Measurements from ENCODE around the gene TBX2. TPM values are rescaled to one million over a fixed set of nuclear protein-coding genes. Genes with fewer than 3 reads are reported as not detected.

TBX2 gene
- total and polyA plus RNA-seq, 7 donors = 0.99 to 5.3 (median 3.3) TPM

GRCh38 chr17:61442878-61443474, 43.3 kb downstream of the TBX2 start:
- Histone ChIP-seq H3K9me3 (peaks cover 0 to under 1% (median 0%) of the 10 kb centered on the region in 4 donors), H3K36me3 (no peaks in the 10 kb centered on the region), H3K27me3 (peaks cover 0 to 54% (median 12%) of the 10 kb centered on the region in 3 donors), H3K27ac (no peak overlapping the region), H3K4me1 (no peaks in the 10 kb centered on the region), H3K4me3 (no peak overlapping the region)
- TF ChIP-seq CTCF (IDR thresholded peaks at IDR 0.05) (no peak), POLR2AphosphoS5 (IDR thresholded peaks at IDR 0.05) (no peak), EP300 (IDR thresholded peaks at IDR 0.05) (no peak), POLR2A (IDR thresholded peaks at IDR 0.05) (no peak)
- WGBS, 2 donors = 68 to 70% methylated on average over 11 of the region's 11 CpGs
- intact Hi-C loops (cut with DNase I) = no loop called here
- no peak for DNase-seq

- no peak overlapping the region for H3K27ac ChIP-seq
- peaks cover 0 to 59% (median 12%) of the 10 kb centered on the region in 3 donors for H3K27me3 ChIP-seq
- H3K4me1 ChIP-seq = no peaks in the 10 kb centered on the region
- no peak for DNase-seq
- intact Hi-C loops (cut with DNase I) = no loop called here
- H3K4me3 ChIP-seq = no peak overlapping the region
- H3K36me3 ChIP-seq = no peaks in the 10 kb centered on the region
- 82 to 87% methylated on average over 18 of the region's 18 CpGs for WGBS, 2 donors
- no peaks in the 10 kb centered on the region for H3K9me3 ChIP-seq
- TF ChIP-seq POLR2A (IDR thresholded peaks at IDR 0.05) = no peak
- no peak for TF ChIP-seq POLR2AphosphoS5 (IDR thresholded peaks at IDR 0.05)
- TF ChIP-seq EP300 (IDR thresholded peaks at IDR 0.05) = no peak
- TF ChIP-seq CTCF (IDR thresholded peaks at IDR 0.05) = no peak
Observed at GRCh38 chr17:61443475-61443882, 43.8 kb downstream of the TBX2 start.

- no peak for DNase-seq
- Histone ChIP-seq H3K4me3 (no peak overlapping the region), H3K27ac (no peak overlapping the region), H3K9me3 (no peaks in the 10 kb centered on the region), H3K36me3 (no peaks in the 10 kb centered on the region), H3K27me3 (peaks cover 0 to 65% (median 12%) of the 10 kb centered on the region in 3 donors), H3K4me1 (no peaks in the 10 kb centered on the region)
- no peak for TF ChIP-seq CTCF (IDR thresholded peaks at IDR 0.05)
- TF ChIP-seq EP300 (IDR thresholded peaks at IDR 0.05) = no peak
- no peak for TF ChIP-seq POLR2AphosphoS5 (IDR thresholded peaks at IDR 0.05)
- TF ChIP-seq POLR2A (IDR thresholded peaks at IDR 0.05) = no peak
- 82 to 91% methylated on average over 13 of the region's 13 CpGs for WGBS, 2 donors
- intact Hi-C loops (cut with DNase I) = no loop called here
Observed at GRCh38 chr17:61444075-61444474, 44.4 kb downstream of the TBX2 start.

- intact Hi-C loops (cut with DNase I) = no loop called here
- Histone ChIP-seq H3K36me3 (no peaks in the 10 kb centered on the region), H3K27me3 (peaks cover 0 to 72% (median 14%) of the 10 kb centered on the region in 3 donors), H3K4me1 (no peaks in the 10 kb centered on the region), H3K4me3 (no peak overlapping the region), H3K27ac (no peak overlapping the region), H3K9me3 (no peaks in the 10 kb centered on the region)
- no peak for DNase-seq
- WGBS, 2 donors = 50 to 60% methylated on average over 6 of the region's 6 CpGs
- TF ChIP-seq CTCF (IDR thresholded peaks at IDR 0.05) (no peak), EP300 (IDR thresholded peaks at IDR 0.05) (no peak), POLR2A (IDR thresholded peaks at IDR 0.05) (no peak)
Observed at GRCh38 chr17:61444831-61445230, 45.2 kb downstream of the TBX2 start.

GRCh38 chr17:61447358-61447757, 47.7 kb downstream of the TBX2 start:
- no peaks in the 10 kb centered on the region for H3K36me3 ChIP-seq
- peaks cover 19 to 94% (median 39%) of the 10 kb centered on the region in 3 donors for H3K27me3 ChIP-seq
- H3K27ac ChIP-seq = no peak overlapping the region
- H3K9me3 ChIP-seq = no peaks in the 10 kb centered on the region
- H3K4me3 ChIP-seq = no peak overlapping the region
- no peak for DNase-seq
- no peak for TF ChIP-seq POLR2A (IDR thresholded peaks at IDR 0.05)
- H3K4me1 ChIP-seq = peaks cover 0 to 14% (median 13%) of the 10 kb centered on the region in 4 donors
- intact Hi-C loops (cut with DNase I) = no loop called here

Measured in sigmoid colon (tissue), 7 donors.